HG03135 (cell line): Measurements from ENCODE around the gene TRIM60.
"Not testable (repeated sequence)": the region's sequence is repeated elsewhere in the genome, so short reads cannot be mapped to it uniquely, and the experiment has no call there.

Experiments
- ATAC-seq: cut with Tn5 transposase; IDR thresholded peaks from one replicate; pipeline ENCODE4 v1.9.1; 2021; ENCODE audit warnings: mild to moderate bottlenecking, moderate library complexity; ENCODE audit not compliant: unreplicated experiment

The TRIM60 gene

GRCh38 chr4:165031436-165032211 is at the start of gene TRIM60:
TRIM60 (plus strand) TSS chr4:165031999; CDS start chr4:165040073, 8,074 bp downstream.
- no peak for ATAC-seq

GRCh38 chr4:164989471-164989870 is 42.3 kb upstream of the TRIM60 start:
- no peak for ATAC-seq

GRCh38 chr4:164990786-164991185 is 41.0 kb upstream of the TRIM60 start:
- not testable (repeated sequence) for ATAC-seq

- ATAC-seq: not testable (repeated sequence)
Observed at GRCh38 chr4:164996123-164996522, 35.7 kb upstream of the TRIM60 start.

GRCh38 chr4:164997324-164997723 is 34.5 kb upstream of the TRIM60 start:
- ATAC-seq: no peak

GRCh38 chr4:164997941-164998340 is 33.9 kb upstream of the TRIM60 start:
- no peak for ATAC-seq

- not testable (repeated sequence) for ATAC-seq
Observed at GRCh38 chr4:164998526-164999080, 33.2 kb upstream of the TRIM60 start.

- not testable (repeated sequence) for ATAC-seq
Observed at GRCh38 chr4:165001957-165002356, 29.8 kb upstream of the TRIM60 start.

- no peak for ATAC-seq
Observed at GRCh38 chr4:165005352-165005925, 26.4 kb upstream of the TRIM60 start.

- ATAC-seq: no peak
Observed at GRCh38 chr4:165006456-165006855, 25.3 kb upstream of the TRIM60 start.

GRCh38 chr4:165006886-165007285 is 24.9 kb upstream of the TRIM60 start:
- ATAC-seq: no peak

- no peak for ATAC-seq
Observed at GRCh38 chr4:165009493-165010227, 22.1 kb upstream of the TRIM60 start.

GRCh38 chr4:165010487-165010886 is 21.3 kb upstream of the TRIM60 start:
- no peak for ATAC-seq

- ATAC-seq: no peak
Observed at GRCh38 chr4:165010991-165011390, 20.8 kb upstream of the TRIM60 start.

- ATAC-seq: no peak
Observed at GRCh38 chr4:165011403-165011802, 20.4 kb upstream of the TRIM60 start.

GRCh38 chr4:165013691-165014090 is 18.1 kb upstream of the TRIM60 start:
- ATAC-seq: no peak

GRCh38 chr4:165016971-165017370 is 14.8 kb upstream of the TRIM60 start:
- no peak for ATAC-seq

- ATAC-seq: not testable (repeated sequence)
Observed at GRCh38 chr4:165019995-165020394, 11.8 kb upstream of the TRIM60 start.

GRCh38 chr4:165025782-165026181 is 6.0 kb upstream of the TRIM60 start:
- not testable (repeated sequence) for ATAC-seq

GRCh38 chr4:165027762-165028402 is 3.9 kb upstream of the TRIM60 start:
- ATAC-seq: no peak

- no peak for ATAC-seq
Observed at GRCh38 chr4:165048170-165048569, 16.4 kb downstream of the TRIM60 start.
